HEK293T (cell line): Measurements from ENCODE around the gene SUCNR1.

ENCODE experiments used
- ELF4 ChIP-seq: fragments of 450-650 bp; IDR thresholded peaks from 2 replicates; pipeline ENCODE4 v1.6.1; 2017; ENCODE audit warnings: antibody characterized with exemption
- SP1 ChIP-seq: fragments of 450-650 bp; IDR thresholded peaks from 2 replicates; pipeline ENCODE4 v1.6.1; 2017
- TARDBP ChIP-seq: fragments of 450-650 bp; IDR thresholded peaks from 2 replicates; pipeline ENCODE4 v1.6.1; 2016

- TF ChIP-seq SP1 = no peak
- TF ChIP-seq TARDBP = no peak
- TF ChIP-seq ELF4 = no peak
Observed at GRCh38 chr3:151911462-151911861, 38.0 kb downstream of the SUCNR1 start.
